Measurements from ENCODE around the gene PITHD1. TPM values are rescaled to one million over a fixed set of nuclear protein-coding genes. Genes with fewer than 3 reads are reported as not detected.
"Not testable (repeated sequence)": the region's sequence is repeated elsewhere in the genome, so short reads cannot be mapped to it uniquely, and the experiment has no call there.

The PITHD1 gene
- total RNA-seq, 1 experiment from 2014 or later: 36.5 TPM

DNA sequence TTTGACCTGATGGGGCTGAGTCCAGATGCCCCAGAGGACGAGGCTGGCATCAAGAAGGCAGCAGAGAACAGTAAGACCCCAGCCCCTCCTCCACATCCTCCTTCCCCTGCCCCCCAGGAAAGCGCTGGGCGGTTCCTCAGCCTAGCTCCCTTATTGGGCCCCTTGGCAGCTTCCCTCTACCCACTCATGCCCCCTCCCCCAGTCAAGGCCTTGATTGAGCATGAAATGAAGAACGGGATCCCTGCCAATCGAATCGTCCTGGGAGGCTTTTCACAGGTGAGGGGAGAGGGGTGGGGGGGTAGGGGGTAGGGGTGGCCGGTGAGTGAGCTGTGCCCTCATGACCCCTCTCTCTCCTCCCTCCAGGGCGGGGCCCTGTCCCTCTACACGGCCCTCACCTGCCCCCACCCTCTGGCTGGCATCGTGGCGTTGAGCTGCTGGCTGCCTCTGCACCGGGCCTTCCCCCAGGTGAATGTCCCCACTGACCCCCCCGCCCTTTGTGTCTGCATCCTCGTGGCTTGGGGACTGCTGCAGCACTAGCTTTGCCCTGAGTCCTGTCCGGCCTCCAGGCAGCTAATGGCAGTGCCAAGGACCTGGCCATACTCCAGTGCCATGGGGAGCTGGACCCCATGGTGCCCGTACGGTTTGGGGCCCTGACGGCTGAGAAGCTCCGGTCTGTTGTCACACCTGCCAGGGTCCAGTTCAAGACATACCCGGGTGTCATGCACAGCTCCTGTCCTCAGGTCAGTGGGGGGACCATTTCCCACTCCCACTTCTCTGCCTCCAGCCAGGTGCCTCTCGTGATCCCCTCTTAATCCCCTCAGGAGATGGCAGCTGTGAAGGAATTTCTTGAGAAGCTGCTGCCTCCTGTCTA, 15.9 kb downstream of the PITHD1 start:
- no peak for DNase-seq (ENCODE audit: low read depth, low spot score)
- in situ Hi-C loops (cut with HindIII; ENCODE audit: low pct_unique_long_range_greater_than_20kb, low sequenced_read_pairs): no loop called here

DNA sequence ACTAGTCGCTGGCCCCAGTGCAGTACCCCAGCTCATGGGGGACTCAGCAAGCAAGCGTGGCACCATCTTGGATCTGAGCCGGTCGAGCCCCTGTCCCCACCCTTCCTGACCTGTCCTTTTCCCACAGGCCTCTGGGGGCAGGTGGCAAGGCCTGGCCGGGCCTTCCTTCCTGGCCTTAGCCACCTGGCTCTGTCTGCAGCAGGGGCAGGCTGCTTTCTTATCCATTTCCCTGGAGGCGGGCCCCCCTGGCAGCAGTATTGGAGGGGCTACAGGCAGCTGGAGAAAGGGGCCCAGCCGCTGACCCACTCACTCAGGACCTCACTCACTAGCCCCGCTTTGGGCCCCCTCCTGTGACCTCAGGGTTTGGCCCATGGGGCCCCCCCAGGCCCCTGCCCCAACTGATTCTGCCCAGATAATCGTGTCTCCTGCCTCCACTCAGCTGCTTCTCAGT, 16.5 kb downstream of the PITHD1 start:
- DNase-seq (ENCODE audit: low read depth, low spot score); in situ Hi-C loops (cut with HindIII; ENCODE audit: low pct_unique_long_range_greater_than_20kb, low sequenced_read_pairs): not testable (repeated sequence)

DNA sequence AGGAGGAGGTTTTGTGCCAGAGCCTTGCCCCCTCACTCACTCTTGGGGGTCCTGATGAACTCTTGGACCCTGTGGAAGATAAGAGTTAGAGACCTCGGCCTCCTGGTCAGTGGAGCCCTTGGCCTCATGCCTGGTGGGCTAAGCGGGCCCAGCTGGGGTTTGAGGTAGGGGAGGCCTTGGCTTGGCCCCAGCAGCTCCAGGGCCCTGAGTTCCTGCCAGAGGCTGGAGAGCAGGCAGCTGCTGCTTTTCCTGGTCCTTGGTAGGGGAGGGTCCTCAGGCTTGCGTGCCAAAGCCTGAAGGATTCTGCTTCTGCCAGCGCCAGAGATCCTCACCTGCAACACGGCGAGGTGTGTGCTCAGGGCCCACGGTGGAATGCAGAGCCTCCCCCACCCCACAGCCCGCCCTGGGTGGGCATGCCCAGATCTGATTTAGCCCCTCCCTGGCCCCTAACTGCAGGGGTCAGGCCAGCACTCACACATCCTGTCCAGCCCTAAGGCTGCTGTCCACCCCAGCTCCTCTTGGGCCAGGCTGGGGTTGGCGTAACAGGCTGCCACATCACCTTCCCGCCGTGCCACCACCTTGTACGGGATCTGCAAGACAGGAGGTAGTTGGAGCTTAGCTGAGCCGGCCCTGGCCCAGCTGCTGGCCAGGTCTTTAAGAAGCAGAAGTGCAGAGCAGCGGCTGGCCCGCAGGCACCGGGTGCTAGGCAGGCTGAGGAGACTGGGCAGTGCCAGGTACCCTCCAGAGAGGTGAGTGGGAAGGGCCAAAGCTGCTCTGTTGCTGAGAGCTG, 17.7 kb downstream of the PITHD1 start:
- DNase-seq (ENCODE audit: low read depth, low spot score): no peak
- in situ Hi-C loops (cut with HindIII; ENCODE audit: low pct_unique_long_range_greater_than_20kb, low sequenced_read_pairs): no loop called here

DNA sequence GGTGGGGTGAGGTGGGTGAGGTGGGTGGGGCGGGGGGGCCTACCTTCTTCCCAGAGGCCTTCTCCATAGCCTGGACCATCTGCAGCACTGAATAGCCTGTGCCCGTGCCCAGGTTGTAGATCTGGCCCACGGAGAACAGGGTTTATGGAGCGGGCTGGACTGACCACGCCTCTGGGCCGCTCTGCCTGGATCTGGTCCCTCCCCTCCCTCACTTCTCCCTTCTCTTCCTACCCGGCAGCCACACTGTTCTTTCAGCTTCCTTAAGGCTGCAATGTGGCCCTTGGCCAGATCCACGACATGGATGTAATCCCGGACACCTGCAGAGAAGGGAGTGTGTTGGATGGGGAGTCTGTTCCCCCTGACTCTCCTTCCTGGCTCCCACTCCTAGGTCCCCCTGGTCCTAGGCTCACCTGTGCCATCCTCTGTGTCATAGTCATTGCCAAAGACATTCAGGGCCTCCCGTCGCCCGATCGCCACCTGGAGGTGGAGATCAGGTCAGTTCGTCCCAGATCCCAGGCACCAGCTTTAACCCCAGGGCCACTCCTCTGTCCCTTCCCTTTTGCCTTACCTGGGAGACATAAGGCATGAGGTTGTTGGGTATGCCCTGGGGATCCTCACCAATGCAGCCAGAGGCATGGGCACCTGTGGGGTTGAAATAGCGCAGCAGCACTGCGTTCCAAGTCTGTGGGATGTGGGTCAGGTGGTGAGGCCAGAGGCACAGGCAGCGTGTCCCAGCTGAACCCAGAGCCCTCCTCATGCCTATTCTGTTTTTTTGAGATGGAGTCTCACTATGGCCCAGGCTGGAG, 18.5 kb downstream of the PITHD1 start:
- no peak for DNase-seq (ENCODE audit: low read depth, low spot score)
- in situ Hi-C loops (cut with HindIII; ENCODE audit: low pct_unique_long_range_greater_than_20kb, low sequenced_read_pairs): no loop called here

DNA sequence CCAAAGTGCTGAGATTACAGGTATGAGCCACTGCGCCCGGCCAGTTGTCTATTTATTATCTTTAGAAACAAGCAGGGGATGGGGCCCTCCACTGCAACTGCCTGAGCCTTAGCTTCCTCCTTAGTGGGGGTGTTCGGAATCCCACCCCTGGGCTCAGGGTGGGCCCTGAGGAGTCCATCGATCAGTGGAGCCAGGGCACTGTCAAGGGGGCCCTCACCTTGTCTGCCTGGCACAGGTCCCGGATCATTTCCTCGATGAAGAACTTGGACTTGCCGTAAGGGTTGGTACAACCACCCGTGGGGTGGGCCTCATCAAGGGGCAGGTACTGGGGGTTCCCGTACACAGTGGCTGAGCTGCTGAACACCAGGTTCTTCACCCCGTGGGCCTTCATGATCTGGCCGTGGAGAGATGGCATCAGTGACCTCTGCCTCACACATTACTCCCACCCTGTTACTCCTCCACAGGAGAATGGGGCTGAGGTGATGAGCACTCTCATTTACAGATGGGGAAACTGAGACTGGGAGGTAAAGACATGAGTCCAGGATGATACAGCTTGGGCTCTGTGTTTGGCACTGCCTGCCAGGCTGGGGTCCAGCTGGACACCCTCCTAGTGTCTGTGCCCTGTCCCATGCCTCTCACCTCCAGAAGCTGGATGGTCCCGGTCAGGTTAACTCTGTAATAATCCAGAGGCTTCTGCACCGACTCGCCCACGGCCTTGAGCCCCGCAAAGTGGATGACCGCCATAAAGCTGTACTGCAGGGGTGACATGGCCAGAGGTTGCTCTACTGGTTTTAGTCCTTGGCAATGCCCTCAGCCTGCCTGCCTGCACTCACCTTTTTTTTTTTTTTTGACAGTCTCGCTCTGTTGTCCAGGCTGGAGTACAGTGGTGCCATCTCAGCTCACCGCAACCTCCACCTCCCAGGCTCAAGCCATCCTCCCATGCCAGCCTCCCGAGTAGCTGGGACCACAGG, 19.5 kb downstream of the PITHD1 start:
- in situ Hi-C loops (cut with HindIII; ENCODE audit: low pct_unique_long_range_greater_than_20kb, low sequenced_read_pairs): no loop called here
- no peak for DNase-seq (ENCODE audit: low read depth, low spot score)

DNA sequence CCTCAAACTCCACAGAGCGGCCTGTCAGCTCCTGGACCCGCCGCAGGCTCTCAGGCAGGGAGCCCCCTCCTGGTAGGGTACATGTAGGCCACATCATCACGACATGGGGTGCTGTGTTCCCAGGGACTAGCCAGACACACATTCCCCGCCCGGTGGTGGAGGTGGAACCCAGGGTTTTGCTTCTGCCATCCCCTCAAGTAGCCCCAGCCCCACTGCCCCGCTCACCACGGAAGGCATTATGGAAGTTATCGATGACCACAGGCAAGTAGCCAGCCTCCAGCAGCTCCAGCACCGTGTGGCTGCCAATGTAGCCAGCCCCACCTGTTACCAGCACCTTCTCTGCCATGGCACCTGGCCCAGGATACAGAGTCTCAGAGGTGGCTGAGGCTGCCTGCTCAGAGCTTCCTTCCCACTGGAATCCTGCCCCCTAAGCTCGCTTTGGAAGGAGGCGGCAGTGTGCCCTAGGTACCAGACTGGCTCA, 20.5 kb downstream of the PITHD1 start:
- DNase-seq (ENCODE audit: low read depth, low spot score): no peak
- in situ Hi-C loops (cut with HindIII; ENCODE audit: low pct_unique_long_range_greater_than_20kb, low sequenced_read_pairs): no loop called here

DNA sequence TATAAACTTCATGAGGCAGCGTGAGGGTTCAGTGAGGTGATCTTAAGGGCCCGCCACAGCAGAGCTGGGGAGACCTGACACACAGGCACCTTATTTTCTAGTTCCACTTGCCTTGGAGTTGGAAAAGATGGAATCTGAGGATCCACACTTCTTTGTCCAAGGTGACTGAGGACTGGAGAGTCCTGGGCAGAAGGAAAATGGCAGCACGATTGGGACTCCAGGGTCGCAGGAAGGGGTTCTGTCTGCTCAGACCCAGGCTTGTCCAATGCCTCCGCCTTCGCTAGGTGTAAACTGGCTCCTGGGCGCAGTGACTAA, 21.0 kb downstream of the PITHD1 start:
- in situ Hi-C loops (cut with HindIII; ENCODE audit: low pct_unique_long_range_greater_than_20kb, low sequenced_read_pairs): no loop called here
- no peak for DNase-seq (ENCODE audit: low read depth, low spot score)

DNA sequence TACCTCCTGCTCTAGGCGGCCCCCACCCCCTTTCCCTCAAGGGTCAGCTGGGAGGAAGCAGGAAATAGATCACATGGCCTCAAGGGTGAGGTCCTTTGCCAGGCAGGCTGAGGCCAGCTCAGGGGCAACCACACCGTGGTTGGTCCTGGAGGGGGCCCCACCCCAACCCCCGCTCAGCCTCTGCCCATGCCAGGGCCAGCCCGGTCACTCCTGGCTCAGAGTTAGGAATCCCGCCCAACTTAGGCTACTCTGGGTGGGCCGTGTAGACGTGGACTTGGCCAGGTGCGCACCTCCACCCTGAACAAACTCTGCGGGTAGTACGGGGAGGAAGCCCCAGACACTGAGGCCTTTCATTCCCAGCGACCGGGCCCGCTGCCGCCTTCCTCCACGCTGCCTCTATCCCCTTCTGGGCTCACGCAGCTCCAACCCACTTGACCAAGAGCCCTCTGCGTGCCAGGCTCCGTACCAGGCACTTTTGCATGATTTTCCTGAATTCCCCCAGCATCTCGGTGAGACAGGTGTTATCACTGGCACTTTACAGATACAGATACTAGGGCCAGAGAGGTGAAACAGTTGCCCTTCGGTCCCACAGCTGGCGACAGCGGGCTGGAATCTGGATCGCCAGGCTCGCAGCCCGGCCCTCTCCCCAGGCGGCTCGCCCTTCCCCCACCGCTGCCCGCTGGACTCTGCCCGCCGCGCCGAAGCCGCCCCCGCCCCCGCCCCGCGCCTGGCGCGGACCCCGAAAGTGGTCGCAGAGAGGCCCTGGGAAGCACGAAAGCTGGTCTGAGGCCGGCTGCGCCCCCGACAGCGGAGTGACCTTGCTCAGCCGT, 21.6 kb downstream of the PITHD1 start:
- in situ Hi-C loops (cut with HindIII; ENCODE audit: low pct_unique_long_range_greater_than_20kb, low sequenced_read_pairs): no loop called here
- DNase-seq (ENCODE audit: low read depth, low spot score): peak; percentile 75

DNA sequence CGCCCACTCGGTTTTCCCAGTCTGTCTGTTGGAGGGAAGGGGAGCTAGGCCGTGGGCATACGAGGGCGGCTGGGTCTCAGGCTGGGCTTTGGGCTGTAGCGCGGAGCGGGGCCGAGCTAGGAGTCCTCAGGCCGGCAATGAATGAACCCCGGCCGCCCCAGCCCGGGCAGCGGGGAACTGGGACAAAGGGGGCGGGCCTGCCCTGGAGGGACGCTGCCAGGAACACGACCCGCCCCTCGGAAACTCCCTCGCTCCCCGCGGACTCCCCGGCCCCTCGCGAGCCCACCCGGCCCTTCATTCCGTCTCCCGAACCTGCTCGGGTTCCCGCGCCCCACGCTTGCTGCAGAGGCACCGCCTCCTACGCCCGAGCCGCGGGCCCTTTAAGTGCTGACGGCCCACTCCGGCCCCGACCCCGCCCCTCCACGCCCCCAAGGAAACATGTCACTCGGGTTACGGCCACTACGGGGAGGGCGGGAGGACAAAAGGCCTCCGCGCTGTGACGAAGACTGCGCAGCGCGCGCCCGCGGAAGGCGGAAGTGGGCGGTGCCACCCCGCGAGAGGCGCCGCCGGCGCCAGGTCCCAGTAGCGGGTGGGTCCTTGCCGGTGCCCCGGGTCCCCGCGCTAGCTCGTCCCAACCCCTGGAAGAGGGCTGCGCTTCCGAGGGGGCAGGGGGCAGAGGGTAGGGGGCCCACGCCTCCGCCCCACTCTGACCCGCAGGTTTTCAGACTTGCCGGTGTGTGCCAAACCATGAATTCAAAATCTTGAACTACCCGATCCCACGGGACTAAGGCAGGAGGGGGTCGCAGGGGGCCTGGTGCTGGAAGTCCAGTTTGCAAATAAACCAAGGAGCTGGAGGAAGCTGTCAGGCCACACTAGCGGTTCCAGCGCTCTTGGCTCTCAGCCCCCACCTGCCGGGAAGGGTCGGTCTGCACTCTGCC, 22.5 kb downstream of the PITHD1 start, which contains the start of gene GALE:
Gene GALE (minus strand): TSS at position 355 of the 938 bp plus-strand sequence. CDS start 1,747 bp downstream, outside the sequence.
- in situ Hi-C loops (cut with HindIII; ENCODE audit: low pct_unique_long_range_greater_than_20kb, low sequenced_read_pairs): no loop called here
- DNase-seq (ENCODE audit: low read depth, low spot score): peak; percentile 93

DNA sequence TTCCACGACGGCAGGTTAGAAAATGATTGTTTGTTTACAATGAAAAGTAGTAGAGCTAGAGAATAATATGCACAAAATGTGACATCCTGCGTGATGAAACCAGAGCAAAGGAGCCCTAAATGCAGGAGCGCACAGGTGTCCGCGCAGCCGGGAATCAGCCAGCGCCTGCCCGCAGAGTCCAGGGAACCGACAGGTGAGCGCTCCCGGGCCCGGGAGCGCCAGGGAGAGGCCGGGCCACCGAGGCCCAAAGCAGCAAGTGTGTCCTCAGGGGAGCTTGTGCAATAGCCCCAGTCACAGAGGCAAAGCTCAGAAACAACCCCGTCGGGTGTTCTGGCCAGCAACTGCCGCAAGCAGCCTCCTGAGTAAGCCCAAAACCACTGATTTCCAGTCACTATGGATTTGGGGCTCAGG, 23.1 kb downstream of the PITHD1 start:
- in situ Hi-C loops (cut with HindIII; ENCODE audit: low pct_unique_long_range_greater_than_20kb, low sequenced_read_pairs): no loop called here
- DNase-seq (ENCODE audit: low read depth, low spot score): no peak

DNA sequence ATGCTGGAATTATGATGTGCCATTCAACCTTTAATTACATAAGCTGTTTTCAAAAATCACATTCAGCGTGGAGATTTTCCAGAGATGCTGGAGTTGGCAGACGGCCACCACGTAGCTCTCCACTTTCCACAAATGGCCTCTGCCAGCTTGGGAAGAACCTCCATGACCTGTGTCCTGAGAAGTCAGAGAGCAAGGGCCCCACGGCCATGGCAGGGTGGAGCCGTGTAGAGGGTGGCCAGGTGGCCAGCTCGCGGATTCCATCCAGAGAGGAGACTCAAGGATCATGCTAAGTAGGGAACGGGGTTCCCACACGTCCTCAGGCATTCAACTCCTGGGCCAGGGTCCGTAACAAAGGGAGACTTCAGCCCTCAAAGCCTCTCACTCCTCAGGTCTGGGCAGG, 23.7 kb downstream of the PITHD1 start:
- in situ Hi-C loops (cut with HindIII; ENCODE audit: low pct_unique_long_range_greater_than_20kb, low sequenced_read_pairs): no loop called here
- no peak for DNase-seq (ENCODE audit: low read depth, low spot score)

DNA sequence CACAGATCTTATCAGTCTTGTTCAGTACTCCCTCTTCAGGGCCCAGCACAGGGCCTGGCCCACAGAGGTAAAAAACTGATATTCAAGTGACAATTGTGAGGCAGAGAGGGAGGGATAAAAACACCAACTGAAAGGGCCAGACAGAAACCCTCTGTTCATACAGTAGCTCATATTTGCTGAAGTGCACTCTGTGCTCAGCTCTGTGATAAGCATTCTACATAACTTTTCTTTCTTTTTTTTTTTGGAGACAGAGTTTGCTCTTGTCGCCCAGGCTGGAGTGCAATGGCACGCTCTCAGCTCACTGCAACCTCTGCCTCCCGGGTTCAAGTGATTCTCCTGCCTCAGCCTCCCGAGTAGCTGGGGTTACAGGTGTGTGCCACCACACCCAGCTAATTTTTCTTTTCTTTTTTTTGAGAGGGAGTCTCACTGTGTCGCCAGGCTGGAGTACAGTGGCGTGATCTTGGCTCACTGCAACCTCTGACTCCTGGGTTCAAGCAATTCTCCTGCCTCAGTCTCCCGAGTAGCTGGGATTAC, 24.7 kb downstream of the PITHD1 start:
- in situ Hi-C loops (cut with HindIII; ENCODE audit: low pct_unique_long_range_greater_than_20kb, low sequenced_read_pairs); DNase-seq (ENCODE audit: low read depth, low spot score): not testable (repeated sequence)

DNA sequence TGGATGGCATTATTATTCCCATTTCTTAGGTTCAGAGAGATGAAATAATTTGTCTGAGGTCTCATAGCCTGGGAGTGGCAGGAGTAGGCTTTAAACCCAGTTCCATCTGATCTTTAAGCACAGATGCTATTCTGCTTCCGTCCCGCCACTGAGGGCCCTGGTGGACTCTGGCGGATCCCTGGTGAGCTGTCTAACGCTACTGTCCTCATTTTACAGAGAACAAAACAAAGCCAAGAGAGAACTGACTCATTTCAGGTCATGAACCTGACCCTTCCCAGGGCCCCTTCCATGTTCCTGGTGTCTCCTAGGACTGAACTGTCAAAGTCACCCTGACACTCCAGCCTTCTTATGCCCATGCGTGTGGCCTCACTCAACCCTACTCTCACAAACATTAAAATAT, 25.5 kb downstream of the PITHD1 start:
- DNase-seq (ENCODE audit: low read depth, low spot score): no peak
- in situ Hi-C loops (cut with HindIII; ENCODE audit: low pct_unique_long_range_greater_than_20kb, low sequenced_read_pairs): no loop called here

DNA sequence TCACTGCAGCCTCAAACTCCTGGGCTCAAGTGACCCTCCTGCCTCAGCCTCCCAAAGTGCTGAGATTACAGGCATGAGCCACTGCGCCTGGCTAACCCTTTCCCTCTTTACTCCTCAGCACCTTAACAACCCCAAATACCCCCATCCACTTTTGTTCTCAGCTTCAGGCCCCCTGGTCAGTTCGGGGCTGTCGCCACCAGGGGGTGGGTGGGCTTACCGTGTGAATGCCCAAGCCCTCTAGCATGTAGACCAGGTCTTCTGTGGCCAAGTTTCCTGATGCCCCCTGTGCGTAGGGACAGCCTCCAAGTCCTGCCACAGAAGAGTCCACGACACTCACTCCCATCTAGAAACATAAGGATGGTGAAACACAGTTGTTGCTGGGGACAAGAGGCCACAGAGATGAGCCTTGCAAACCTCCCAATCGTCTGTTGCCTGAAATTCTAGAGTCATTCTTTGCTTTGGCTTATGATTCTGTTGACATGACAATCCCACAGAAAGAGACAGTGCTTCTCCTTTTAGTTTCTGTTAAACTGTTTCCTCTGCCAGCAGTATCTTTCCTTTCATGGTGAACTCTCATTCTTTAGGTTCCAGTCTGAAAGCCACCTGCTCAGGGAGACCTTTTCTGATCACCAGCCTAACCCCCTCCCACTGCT, 26.1 kb downstream of the PITHD1 start:
- in situ Hi-C loops (cut with HindIII; ENCODE audit: low pct_unique_long_range_greater_than_20kb, low sequenced_read_pairs): no loop called here
- DNase-seq (ENCODE audit: low read depth, low spot score): no peak

Data from SK-MEL-5 (cell line).